SK-N-MC (cell line): ENCODE data around the gene TMEM43.

ENCODE experiments used
- DNase-seq: peaks from one replicate; pipeline ENCODE4 v3.0.0-alpha.2; 2011; ENCODE audit warnings: low read depth, low spot score
- H3K27ac ChIP-seq: fragments of 200-600 bp; sonication (generic); 2 replicates; pipeline ENCODE4 v1.5.1; 2016; ENCODE audit warnings: mixed run types
- H3K36me3 ChIP-seq: fragments of 200-600 bp; sonication (generic); 2 replicates; pipeline ENCODE4 v1.6.1; 2017; ENCODE audit warnings: antibody characterized with exemption, low read length, mixed read lengths; ENCODE audit not compliant: insufficient read depth
- H3K4me3 ChIP-seq: fragments of 200-600 bp; sonication (generic); 2 replicates; pipeline ENCODE4 v1.5.1; 2016
- H3K9ac ChIP-seq: fragments of 200-600 bp; sonication (generic); 2 replicates; pipeline ENCODE4 v1.8.0; 2017; ENCODE audit warnings: mixed run types, mixed read lengths; ENCODE audit not compliant: insufficient read length
- H3K9me3 ChIP-seq: fragments of 200-600 bp; sonication (generic); 2 replicates; pipeline ENCODE4 v1.6.1; 2017; ENCODE audit warnings: low read depth, mild to moderate bottlenecking, antibody characterized with exemption, low read length, moderate library complexity, mixed read lengths
- EZH2 ChIP-seq: fragments of 200-600 bp; sonication (generic); IDR thresholded peaks from one replicate; pipeline ENCODE4 v1.6.1; 2017; ENCODE audit warnings: antibody characterized with exemption
- FOXP2 ChIP-seq: optimal IDR thresholded peaks from 2 replicates; pipeline ENCODE3; 2011; ENCODE audit warnings: mild to moderate bottlenecking, moderate library complexity; ENCODE audit not compliant: insufficient read depth; ENCODE audit errors: extremely low read length, control extremely low read depth
- POLR2AphosphoS5 ChIP-seq: IDR thresholded peaks from 2 replicates; pipeline ENCODE4 v1.6.1; 2012; ENCODE audit warnings: mild to moderate bottlenecking, low read depth, low read length, borderline replicate concordance

TMEM43 gene

GRCh38 chr3:14127516-14128161 lies 2.8 kb downstream of the TMEM43 start:
- H3K36me3 ChIP-seq, result peaks cover 13% of the 10 kb centered on the region
- TF ChIP-seq EZH2 (no peak), POLR2AphosphoS5 (no peak), FOXP2 (no peak)
- H3K27ac ChIP-seq, result no peak overlapping the region
- no peak for DNase-seq
- no peak overlapping the region for H3K4me3 ChIP-seq
- no peaks in the 10 kb centered on the region for H3K9me3 ChIP-seq
- H3K9ac ChIP-seq, result no peak overlapping the region

- no peak overlapping the region for H3K9ac ChIP-seq
- H3K36me3 ChIP-seq, result peaks cover 13% of the 10 kb centered on the region
- no peak overlapping the region for H3K27ac ChIP-seq
- no peak for DNase-seq
- no peak for TF ChIP-seq EZH2
- TF ChIP-seq POLR2AphosphoS5, result no peak
- no peaks in the 10 kb centered on the region for H3K9me3 ChIP-seq
- no peak overlapping the region for H3K4me3 ChIP-seq
Observed at GRCh38 chr3:14128724-14129123, 3.9 kb downstream of the TMEM43 start.

DNA sequence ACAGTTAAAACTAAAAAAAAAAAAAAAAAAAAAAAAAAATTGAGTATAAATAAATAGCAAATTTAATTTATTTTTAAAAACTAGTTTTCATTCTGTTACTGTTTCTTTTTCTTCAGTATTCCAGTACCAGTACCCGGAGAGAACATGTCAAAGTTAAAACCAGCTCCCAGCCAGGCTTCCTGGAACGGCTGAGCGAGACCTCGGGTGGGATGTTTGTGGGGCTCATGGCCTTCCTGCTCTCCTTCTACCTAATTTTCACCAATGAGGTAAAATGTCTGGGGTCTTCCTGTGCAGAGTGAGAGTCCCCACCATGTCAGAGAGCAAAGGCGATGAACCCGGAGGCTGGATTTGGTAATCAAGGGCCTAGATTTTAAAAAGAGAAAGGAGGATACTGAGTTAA lies 4.4 kb downstream of the TMEM43 start:
- Histone ChIP-seq H3K9ac (no peak overlapping the region), H3K9me3 (no peaks in the 10 kb centered on the region), H3K4me3 (no peak overlapping the region), H3K27ac (no peak overlapping the region), H3K36me3 (peaks cover 13% of the 10 kb centered on the region)
- DNase-seq, result no peak
- no peak for TF ChIP-seq FOXP2

GRCh38 chr3:14130230-14130629 lies 5.4 kb downstream of the TMEM43 start:
- no peak for TF ChIP-seq POLR2AphosphoS5
- no peak for TF ChIP-seq EZH2
- TF ChIP-seq FOXP2, result no peak
- H3K4me3 ChIP-seq, result no peak overlapping the region
- no peak overlapping the region for H3K27ac ChIP-seq
- DNase-seq, result no peak
- H3K9me3 ChIP-seq, result no peaks in the 10 kb centered on the region
- H3K9ac ChIP-seq, result no peak overlapping the region
- peaks cover 13% of the 10 kb centered on the region for H3K36me3 ChIP-seq

- Histone ChIP-seq H3K9ac (no peak overlapping the region), H3K36me3 (peaks cover 13% of the 10 kb centered on the region), H3K4me3 (no peak overlapping the region), H3K27ac (no peak overlapping the region), H3K9me3 (no peaks in the 10 kb centered on the region)
- no peak for DNase-seq
- TF ChIP-seq EZH2 (no peak), FOXP2 (no peak), POLR2AphosphoS5 (no peak)
Observed at GRCh38 chr3:14130707-14131106, 5.9 kb downstream of the TMEM43 start.

DNA sequence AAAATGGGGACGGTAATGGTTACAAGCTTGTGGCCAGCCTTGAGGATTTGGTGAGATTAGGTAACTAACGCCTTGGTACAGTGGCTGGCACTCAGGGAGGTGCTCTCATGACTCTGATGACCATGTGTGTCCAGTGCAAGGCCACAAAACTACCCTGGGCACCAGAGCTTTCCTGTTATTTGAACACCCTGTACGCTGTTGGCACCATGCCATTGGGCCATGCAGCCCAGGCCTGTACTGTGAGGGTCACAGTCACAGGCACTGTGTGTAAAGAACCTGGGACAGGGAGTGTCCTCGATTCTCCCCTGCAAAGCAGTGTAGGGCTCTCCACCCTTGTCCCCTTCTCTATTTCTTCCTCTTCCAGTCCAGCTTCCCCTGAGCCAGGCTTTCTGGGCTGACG lies 6.3 kb downstream of the TMEM43 start:
- no peak for DNase-seq
- Histone ChIP-seq H3K9me3 (no peaks in the 10 kb centered on the region), H3K9ac (no peak overlapping the region), H3K27ac (no peak overlapping the region), H3K36me3 (peaks cover 13% of the 10 kb centered on the region), H3K4me3 (no peak overlapping the region)
- TF ChIP-seq FOXP2, result no peak
- no peak for TF ChIP-seq POLR2AphosphoS5
- no peak for TF ChIP-seq EZH2

DNA sequence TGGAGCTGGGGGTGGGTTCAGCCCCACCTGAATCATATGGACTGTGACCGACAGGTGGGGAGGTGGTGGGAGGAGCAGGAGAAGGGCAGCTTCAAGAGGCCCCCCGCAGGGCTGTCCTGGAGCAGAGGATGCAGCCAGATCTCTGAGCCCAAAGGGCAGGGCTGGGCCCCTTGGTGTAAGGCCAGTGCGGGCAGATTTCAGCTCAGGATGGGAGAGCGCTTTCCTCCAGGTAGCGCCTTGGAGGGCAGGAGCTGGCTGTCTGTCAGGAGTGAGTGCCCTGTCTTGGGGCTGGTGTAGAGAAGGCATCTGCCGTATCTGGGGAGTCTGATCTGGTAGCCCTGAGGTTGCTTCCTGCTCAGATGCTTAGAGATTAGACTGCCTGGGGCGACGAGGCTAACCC lies 7.3 kb downstream of the TMEM43 start:
- H3K36me3 ChIP-seq, result peaks cover 13% of the 10 kb centered on the region
- TF ChIP-seq POLR2AphosphoS5 (no peak), EZH2 (no peak), FOXP2 (no peak)
- no peaks in the 10 kb centered on the region for H3K9me3 ChIP-seq
- H3K27ac ChIP-seq, result no peak overlapping the region
- no peak overlapping the region for H3K4me3 ChIP-seq
- no peak for DNase-seq
- H3K9ac ChIP-seq, result no peak overlapping the region

- peaks cover 13% of the 10 kb centered on the region for H3K36me3 ChIP-seq
- no peak overlapping the region for H3K9ac ChIP-seq
- H3K9me3 ChIP-seq, result no peaks in the 10 kb centered on the region
- no peak for DNase-seq
- no peak overlapping the region for H3K4me3 ChIP-seq
- no peak overlapping the region for H3K27ac ChIP-seq
- TF ChIP-seq FOXP2, result no peak
- TF ChIP-seq POLR2AphosphoS5, result no peak
- no peak for TF ChIP-seq EZH2
Observed at GRCh38 chr3:14132689-14133088, 7.8 kb downstream of the TMEM43 start.

- DNase-seq, result no peak
- Histone ChIP-seq H3K4me3 (no peak overlapping the region), H3K36me3 (peaks cover 13% of the 10 kb centered on the region), H3K27ac (no peak overlapping the region), H3K9ac (no peak overlapping the region), H3K9me3 (no peaks in the 10 kb centered on the region)
- TF ChIP-seq EZH2, result no peak
- TF ChIP-seq FOXP2, result no peak
- TF ChIP-seq POLR2AphosphoS5, result no peak
Observed at GRCh38 chr3:14133188-14133800, 8.4 kb downstream of the TMEM43 start.
